HG03103 (cell line): Measurements from ENCODE around the gene FSTL4.

Experiments
- ATAC-seq: cut with Tn5 transposase; IDR thresholded peaks from one replicate; pipeline ENCODE4 v1.9.1; 2021; ENCODE audit warnings: low read depth; ENCODE audit not compliant: unreplicated experiment

The FSTL4 gene

GRCh38 chr5:133612249-133612860 is at the start of gene FSTL4:
TSS of gene FSTL4 (minus strand) at chr5:133612541.
- ATAC-seq: no peak

GRCh38 chr5:133661389-133661788 is 49.0 kb upstream of the FSTL4 start:
- no peak for ATAC-seq

- ATAC-seq: no peak
These were observed 46.0 kb upstream of the FSTL4 start for GRCh38 chr5:133658327-133658726.

- no peak for ATAC-seq
These were observed 44.7 kb upstream of the FSTL4 start for GRCh38 chr5:133657036-133657435.

GRCh38 chr5:133655966-133656365 is 43.6 kb upstream of the FSTL4 start:
- no peak for ATAC-seq

GRCh38 chr5:133653760-133654049 is 41.4 kb upstream of the FSTL4 start:
- no peak for ATAC-seq

- no peak for ATAC-seq
These were observed 40.8 kb upstream of the FSTL4 start for GRCh38 chr5:133652951-133653759.

GRCh38 chr5:133644000-133644865 is 31.9 kb upstream of the FSTL4 start:
- ATAC-seq: no peak

GRCh38 chr5:133643365-133643764 is 31.0 kb upstream of the FSTL4 start:
- ATAC-seq: no peak

- no peak for ATAC-seq
These were observed 29.9 kb upstream of the FSTL4 start for GRCh38 chr5:133642153-133642722.

GRCh38 chr5:133641683-133642082 is 29.3 kb upstream of the FSTL4 start:
- no peak for ATAC-seq

GRCh38 chr5:133639850-133640528 is 27.6 kb upstream of the FSTL4 start:
- ATAC-seq: no peak

- ATAC-seq: no peak
These were observed 26.1 kb upstream of the FSTL4 start for GRCh38 chr5:133638436-133638835.

GRCh38 chr5:133637206-133637605 is 24.9 kb upstream of the FSTL4 start:
- ATAC-seq: no peak

GRCh38 chr5:133635051-133635450 is 22.7 kb upstream of the FSTL4 start:
- no peak for ATAC-seq

- no peak for ATAC-seq
These were observed 14.8 kb upstream of the FSTL4 start for GRCh38 chr5:133627180-133627579.

- no peak for ATAC-seq
These were observed 12.0 kb upstream of the FSTL4 start for GRCh38 chr5:133624316-133624715.

GRCh38 chr5:133618141-133618540 is 5.8 kb upstream of the FSTL4 start:
- no peak for ATAC-seq

GRCh38 chr5:133613743-133614142 is 1.4 kb upstream of the FSTL4 start:
- no peak for ATAC-seq

- ATAC-seq: no peak
These were observed 843 bp upstream of the FSTL4 start for GRCh38 chr5:133613184-133613583.
